ENCODE measurements around the gene MEGF6.

MEGF6 gene

GRCh38 chr1:3516911-3517675, 94.2 kb downstream of the MEGF6 start:
- no peak for DNase-seq

- DNase-seq = no peak
These were observed 94.8 kb downstream of the MEGF6 start for GRCh38 chr1:3516481-3516869.

GRCh38 chr1:3515774-3516480, 95.4 kb downstream of the MEGF6 start:
- no peak for DNase-seq

GRCh38 chr1:3515272-3515671, 96.0 kb downstream of the MEGF6 start:
- DNase-seq = no peak

GRCh38 chr1:3514404-3514803, 96.9 kb downstream of the MEGF6 start:
- no peak for DNase-seq

- no peak for DNase-seq
These were observed 99.5 kb downstream of the MEGF6 start for GRCh38 chr1:3511856-3512255.

GRCh38 chr1:3511306-3511705, 100.0 kb downstream of the MEGF6 start:
- no peak for DNase-seq

- no peak for DNase-seq
These were observed 100.4 kb downstream of the MEGF6 start for GRCh38 chr1:3510956-3511250.

GRCh38 chr1:3510136-3510955, 101.0 kb downstream of the MEGF6 start:
- no peak for DNase-seq

- no peak for DNase-seq
These were observed 101.6 kb downstream of the MEGF6 start for GRCh38 chr1:3509721-3510120.

- DNase-seq = no peak
These were observed 102.4 kb downstream of the MEGF6 start for GRCh38 chr1:3508757-3509415.

- DNase-seq = no peak
These were observed 103.6 kb downstream of the MEGF6 start for GRCh38 chr1:3507636-3508275.

GRCh38 chr1:3506943-3507342, 104.4 kb downstream of the MEGF6 start:
- no peak for DNase-seq

- no peak for DNase-seq
These were observed 105.3 kb downstream of the MEGF6 start for GRCh38 chr1:3506041-3506440.

- DNase-seq = no peak
These were observed 106.1 kb downstream of the MEGF6 start for GRCh38 chr1:3505161-3505560.

- no peak for DNase-seq
These were observed 106.5 kb downstream of the MEGF6 start for GRCh38 chr1:3504822-3505153.

GRCh38 chr1:3504151-3504821, 107.0 kb downstream of the MEGF6 start:
- DNase-seq = no peak

- no peak for DNase-seq
These were observed 107.8 kb downstream of the MEGF6 start for GRCh38 chr1:3503525-3503886.

- DNase-seq = no peak
These were observed 108.4 kb downstream of the MEGF6 start for GRCh38 chr1:3502641-3503524.

- DNase-seq = no peak
These were observed 109.3 kb downstream of the MEGF6 start for GRCh38 chr1:3501856-3502640.

Measured in activated gamma-delta T cell (primary cell).